H1 (cell line): ENCODE results near the gene KCNQ2. TPM values are rescaled to one million over a fixed set of nuclear protein-coding genes. Genes with fewer than 3 reads are reported as not detected.

Experiments used
- E2F6 ChIP-seq: IDR thresholded peaks from 2 replicates; pipeline ENCODE4 v1.6.1; 2012; ENCODE audit warnings: inconsistent platforms
- SP2 ChIP-seq: IDR thresholded peaks from 2 replicates; pipeline ENCODE4 v1.6.1; 2012; ENCODE audit warnings: mild to moderate bottlenecking, low read length, inconsistent platforms
- SUZ12 ChIP-seq: fragments of 200-600 bp; sonication (generic); IDR thresholded peaks from 2 replicates; pipeline ENCODE4 v1.6.1; 2012; ENCODE audit warnings: mild to moderate bottlenecking, inconsistent platforms, low read length, moderate library complexity, mixed read lengths
- TAF1 ChIP-seq: IDR thresholded peaks from 2 replicates; pipeline ENCODE4 v1.6.1; 2011; ENCODE audit warnings: mild to moderate bottlenecking, low read depth, low read length
- TBP ChIP-seq: IDR thresholded peaks from 2 replicates; pipeline ENCODE4 v1.6.1; 2011; ENCODE audit warnings: low read depth, low read length, improper control_type of control experiment
- USF2 ChIP-seq: IDR thresholded peaks from 2 replicates; pipeline ENCODE4 v1.6.1; 2011; ENCODE audit warnings: low read length, improper control_type of control experiment
- YY1 ChIP-seq: IDR thresholded peaks from 2 replicates; pipeline ENCODE4 v1.6.1; 2011; ENCODE audit warnings: low read depth, mild to moderate bottlenecking, low read length
- polyA plus RNA-seq, 7 experiments: library from polyadenylated mRNA; depleted of rRNA in 3 of 7; stranded (reverse) in 5 of 7; unstranded in 2 of 7; fragments of >200 nt in 5 of 7; fragments of 200-250 nt in 2 of 7; gene quantifications; 1 replicate in 5 of 7; 2 replicates in 1 of 7; 4 replicates in 1 of 7; pipeline versions ENCODE4 v1.2.1 to v1.2.3, GENCODE V29; 2011 to 2013; ENCODE audit warnings: missing spikeins in 2 of 7, mixed read lengths in 2 of 7
- total RNA-seq: library from RNA; stranded (reverse); fragmentation: NEBNext Ultra II Directional; extraction: Animal tissue kit (Norgen Biotek cat#: 25700); gene quantifications from 2 replicates; pipeline ENCODE4 v1.2.1, GENCODE V29; 2021
- TF ChIP-seq, protein P1 (sequence below), 3 experiments: IDR thresholded peaks; 1 replicate in 2 of 3; 2 replicates in 1 of 3; pipeline versions ENCODE4 v1.5.1 to v1.6.1; 2011; ENCODE audit warnings: low read length in 3 of 3, mild to moderate bottlenecking in 3 of 3, inconsistent platforms in 2 of 3, low read depth in 1 of 3, moderate library complexity in 1 of 3; ENCODE audit not compliant: insufficient read depth in 1 of 3; ENCODE audit errors: control extremely low read depth in 1 of 3

Gene KCNQ2
- total and polyA plus RNA-seq, 2 of the 8 experiments (the other 6 are each of a cell fraction or from before 2014, with no cell fraction given): 82.6 to 243 TPM

DNA sequence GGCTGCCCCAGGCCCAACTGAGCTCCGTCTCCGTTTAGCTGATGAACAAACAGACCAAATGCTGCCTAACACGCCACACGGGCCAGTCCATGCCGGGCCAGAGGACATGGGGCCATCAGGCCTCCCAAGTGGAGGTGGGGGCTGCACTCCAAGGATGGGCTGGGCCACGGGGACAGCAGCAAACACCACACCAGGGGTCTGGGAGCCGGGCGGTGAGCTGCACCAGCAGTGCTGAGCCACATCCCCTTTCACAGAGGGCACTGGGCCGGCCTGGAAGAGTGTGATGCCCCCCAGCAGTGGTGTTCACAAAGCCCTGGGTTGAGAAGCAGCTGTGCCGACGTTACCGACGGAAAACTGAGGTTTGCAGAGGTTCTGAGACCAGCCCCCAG, 2.7 kb downstream of the KCNQ2 start (continued):
- no peak for TF ChIP-seq USF2
- TF ChIP-seq YY1: no peak
- TF ChIP-seq, protein P1, sequence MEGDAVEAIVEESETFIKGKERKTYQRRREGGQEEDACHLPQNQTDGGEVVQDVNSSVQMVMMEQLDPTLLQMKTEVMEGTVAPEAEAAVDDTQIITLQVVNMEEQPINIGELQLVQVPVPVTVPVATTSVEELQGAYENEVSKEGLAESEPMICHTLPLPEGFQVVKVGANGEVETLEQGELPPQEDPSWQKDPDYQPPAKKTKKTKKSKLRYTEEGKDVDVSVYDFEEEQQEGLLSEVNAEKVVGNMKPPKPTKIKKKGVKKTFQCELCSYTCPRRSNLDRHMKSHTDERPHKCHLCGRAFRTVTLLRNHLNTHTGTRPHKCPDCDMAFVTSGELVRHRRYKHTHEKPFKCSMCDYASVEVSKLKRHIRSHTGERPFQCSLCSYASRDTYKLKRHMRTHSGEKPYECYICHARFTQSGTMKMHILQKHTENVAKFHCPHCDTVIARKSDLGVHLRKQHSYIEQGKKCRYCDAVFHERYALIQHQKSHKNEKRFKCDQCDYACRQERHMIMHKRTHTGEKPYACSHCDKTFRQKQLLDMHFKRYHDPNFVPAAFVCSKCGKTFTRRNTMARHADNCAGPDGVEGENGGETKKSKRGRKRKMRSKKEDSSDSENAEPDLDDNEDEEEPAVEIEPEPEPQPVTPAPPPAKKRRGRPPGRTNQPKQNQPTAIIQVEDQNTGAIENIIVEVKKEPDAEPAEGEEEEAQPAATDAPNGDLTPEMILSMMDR (IDR thresholded peaks at IDR 0.05; ENCODE audit: control extremely low read depth in 1 of 3, insufficient read depth in 1 of 3, low read depth in 1 of 3, low read length in 3 of 3): no peak
- no peak for TF ChIP-seq SP2
- no peak for TF ChIP-seq TBP
- TF ChIP-seq TAF1: no peak
- TF ChIP-seq SUZ12: no peak
- no peak for TF ChIP-seq E2F6
